Neuronal stem cell (in vitro differentiated cells): ENCODE data around the gene UNC13B.

Source experiments
- DNase-seq: peaks from one replicate; pipeline ENCODE4 v3.0.0-alpha.2; 2013; ENCODE audit warnings: low spot score
- H2AFZ ChIP-seq: one replicate; pipeline ENCODE4 v1.6.1; 2013; ENCODE audit warnings: mild to moderate bottlenecking, low read length, inconsistent platforms
- H2AK5ac ChIP-seq: 2 replicates; pipeline ENCODE4 v1.6.1; 2013; ENCODE audit warnings: low read depth, mild to moderate bottlenecking, inconsistent platforms, low read length, moderate library complexity, mixed read lengths
- H2BK120ac ChIP-seq: 2 replicates; pipeline ENCODE4 v1.6.1; 2013; ENCODE audit warnings: low read depth, mild to moderate bottlenecking, inconsistent platforms, low read length, moderate library complexity, mixed read lengths
- H2BK12ac ChIP-seq: one replicate; pipeline ENCODE4 v1.6.1; 2013; ENCODE audit warnings: low read length, inconsistent platforms
- H2BK15ac ChIP-seq: 2 replicates; pipeline ENCODE4 v1.6.1; 2013; ENCODE audit warnings: mild to moderate bottlenecking, low read length, inconsistent platforms, mixed read lengths
- H2BK5ac ChIP-seq: one replicate; pipeline ENCODE4 v1.6.1; 2013; ENCODE audit warnings: inconsistent platforms, mild to moderate bottlenecking, low read length, moderate library complexity
- H3K14ac ChIP-seq: one replicate; pipeline ENCODE4 v1.6.1; 2013; ENCODE audit warnings: low read length, inconsistent platforms
- H3K18ac ChIP-seq: 2 replicates; pipeline ENCODE4 v1.6.1; 2013; ENCODE audit warnings: low read length, inconsistent platforms
- H3K23ac ChIP-seq: 2 replicates; pipeline ENCODE4 v1.6.1; 2013; ENCODE audit warnings: low read depth, mild to moderate bottlenecking, mixed read lengths, low read length, inconsistent platforms; ENCODE audit not compliant: poor library complexity
- H3K27ac ChIP-seq: replicated peaks from 3 replicates; pipeline ENCODE4 v1.5.1; 2013; ENCODE audit warnings: low read length, inconsistent platforms
- H3K27me3 ChIP-seq, 3 experiments: 2 replicates each; pipeline ENCODE4 v1.6.1; 2013; ENCODE audit warnings: low read length in 3 of 3, mild to moderate bottlenecking in 2 of 3, inconsistent platforms in 1 of 3, low read depth in 1 of 3, mixed read lengths in 1 of 3, moderate library complexity in 1 of 3; ENCODE audit not compliant: control insufficient read depth in 3 of 3, insufficient read depth in 3 of 3
- H3K36me3 ChIP-seq, 2 donors: replicated peaks in 1 of 2; 2 replicates each; pipeline ENCODE4 v1.6.1; 2013; ENCODE audit warnings: low read length in 2 of 2; ENCODE audit not compliant: control insufficient read depth in 2 of 2, insufficient read depth in 2 of 2
- H3K4ac ChIP-seq: 2 replicates; pipeline ENCODE4 v1.6.1; 2013; ENCODE audit warnings: inconsistent platforms, mild to moderate bottlenecking, low read length, moderate library complexity
- H3K4me1 ChIP-seq, 2 donors: 1 replicate in 1 of 2; 2 replicates in 1 of 2; pipeline ENCODE4 v1.6.1; 2013; ENCODE audit warnings: low read length in 2 of 2, low read depth in 1 of 2; ENCODE audit not compliant: control insufficient read depth in 2 of 2, insufficient read depth in 1 of 2
- H3K4me2 ChIP-seq: one replicate; pipeline ENCODE4 v1.6.1; 2013; ENCODE audit warnings: mild to moderate bottlenecking, low read length, inconsistent platforms; ENCODE audit not compliant: insufficient read depth, poor library complexity, severe bottlenecking
- H3K4me3 ChIP-seq, 2 donors: 2 replicates each; pipeline ENCODE4 v1.5.1; 2013; ENCODE audit warnings: low read length in 2 of 2, mild to moderate bottlenecking in 2 of 2, inconsistent platforms in 1 of 2, moderate library complexity in 1 of 2
- H3K79me1 ChIP-seq: one replicate; pipeline ENCODE4 v1.6.1; 2013; ENCODE audit warnings: low read depth, mild to moderate bottlenecking, inconsistent platforms, low read length, moderate library complexity
- H3K9ac ChIP-seq: one replicate; pipeline ENCODE4 v1.6.1; 2013; ENCODE audit warnings: mild to moderate bottlenecking, low read depth, low read length, inconsistent platforms; ENCODE audit not compliant: poor library complexity
- H3K9me3 ChIP-seq, 2 donors: replicated peaks in 1 of 2; 2 replicates each; pipeline versions ENCODE3 to v1.6.1; 2013; ENCODE audit warnings: low read length in 2 of 2, mild to moderate bottlenecking in 2 of 2, inconsistent platforms in 1 of 2, low read depth in 1 of 2, mixed read lengths in 1 of 2, moderate library complexity in 1 of 2; ENCODE audit not compliant: control insufficient read depth in 2 of 2, insufficient read depth in 1 of 2
- H4K8ac ChIP-seq: one replicate; pipeline ENCODE4 v1.6.1; 2013; ENCODE audit warnings: low read depth, mild to moderate bottlenecking, inconsistent platforms, low read length, moderate library complexity
- H4K91ac ChIP-seq: one replicate; pipeline ENCODE4 v1.6.1; 2013; ENCODE audit warnings: low read length, low read depth, mild to moderate bottlenecking, inconsistent platforms; ENCODE audit not compliant: poor library complexity
- WGBS, 2 donors: extraction: QIAGEN DNeasy Blood & Tissue Kit; methylation state at CpG; one replicate each; pipeline ENCODE4 v1.1.7; 2013; ENCODE audit warnings: missing lambda C conversion rate in 2 of 2, mixed read lengths in 1 of 2; ENCODE audit not compliant: insufficient read length in 2 of 2, insufficient replicate concordance in 1 of 2; ENCODE audit errors: extremely low coverage in 2 of 2; 5-methylcytosine and 5-hydroxymethylcytosine counted together

UNC13B gene

DNA sequence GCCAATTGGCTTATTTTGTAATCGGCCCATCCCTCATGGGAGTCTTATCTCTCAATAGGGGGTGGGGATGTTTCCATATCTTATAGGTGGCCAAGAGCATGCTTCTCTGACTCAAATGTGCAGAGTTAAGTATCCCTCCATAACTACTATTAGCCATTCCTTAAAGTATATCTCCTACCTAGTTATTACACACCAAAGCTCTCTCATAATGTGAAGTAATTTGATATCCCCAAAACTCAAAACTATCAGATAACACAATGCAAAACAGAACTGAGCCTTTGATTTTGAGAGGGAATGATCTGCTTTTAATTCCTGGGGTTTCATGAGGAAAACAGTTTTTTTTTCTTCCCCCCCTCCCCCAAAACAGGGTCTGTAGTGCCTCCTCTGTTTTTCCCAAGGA, 28.4 kb downstream of the UNC13B start:
- Histone ChIP-seq H3K18ac (no peak overlapping the region), H2AK5ac (no peak overlapping the region), H4K91ac (no peak overlapping the region), H3K4ac (no peak overlapping the region), H2BK5ac (no peak overlapping the region), H2AFZ (no peak overlapping the region), H3K4me3 (no peak overlapping the region), H2BK12ac (no peak overlapping the region), H3K14ac (no peak overlapping the region), H3K9me3 (peaks cover 17 to 40% of the 10 kb centered on the region in 2 donors), H3K4me1 (no peaks in the 10 kb centered on the region), H3K9ac (no peak overlapping the region), H3K23ac (no peak overlapping the region), H3K27ac (no peak overlapping the region), H4K8ac (no peak overlapping the region), H3K27me3 (no peaks in the 10 kb centered on the region), H2BK120ac (no peak overlapping the region), H3K79me1 (no peaks in the 10 kb centered on the region), H3K36me3 (peaks cover 0 to 3% of the 10 kb centered on the region in 2 donors), H2BK15ac (no peak overlapping the region), H3K4me2 (no peak overlapping the region)
- no CpG with 5 or more reads among the region's 1 CpG for WGBS, 2 donors
- DNase-seq: no peak

GRCh38 chr9:35191105-35191504, 29.3 kb downstream of the UNC13B start:
- no peak for DNase-seq
- no peak overlapping the region for H3K9ac ChIP-seq
- H3K14ac ChIP-seq: no peak overlapping the region
- no peak overlapping the region for H2BK5ac ChIP-seq
- no peak overlapping the region for H2BK120ac ChIP-seq
- no peaks in the 10 kb centered on the region for H3K4me1 ChIP-seq
- no peak overlapping the region for H4K8ac ChIP-seq
- H3K27ac ChIP-seq: no peak overlapping the region
- no peak overlapping the region for H2AK5ac ChIP-seq
- H2BK12ac ChIP-seq: no peak overlapping the region
- no peak overlapping the region for H3K4ac ChIP-seq
- H3K4me3 ChIP-seq: no peak overlapping the region
- no peak overlapping the region for H2BK15ac ChIP-seq
- H3K79me1 ChIP-seq: no peaks in the 10 kb centered on the region
- H3K9me3 ChIP-seq: peaks cover 15 to 36% of the 10 kb centered on the region in 2 donors
- peaks cover 0 to 3% of the 10 kb centered on the region in 2 donors for H3K36me3 ChIP-seq
- H4K91ac ChIP-seq: no peak overlapping the region
- no peak overlapping the region for H3K23ac ChIP-seq
- WGBS, 2 donors: no CpG with 5 or more reads among the region's 2 CpGs
- no peaks in the 10 kb centered on the region for H3K27me3 ChIP-seq
- H3K4me2 ChIP-seq: no peak overlapping the region
- H2AFZ ChIP-seq: no peak overlapping the region
- H3K18ac ChIP-seq: no peak overlapping the region

- Histone ChIP-seq H3K4me2 (no peak overlapping the region), H2AK5ac (no peak overlapping the region), H3K4ac (no peak overlapping the region), H2BK120ac (no peak overlapping the region), H2BK5ac (no peak overlapping the region), H3K36me3 (peaks cover 0 to 3% of the 10 kb centered on the region in 2 donors), H3K23ac (no peak overlapping the region), H3K9ac (no peak overlapping the region), H3K79me1 (no peaks in the 10 kb centered on the region), H4K91ac (no peak overlapping the region), H3K18ac (no peak overlapping the region), H2AFZ (no peak overlapping the region), H3K4me3 (no peak overlapping the region), H2BK15ac (no peak overlapping the region), H3K9me3 (peaks cover 15 to 36% of the 10 kb centered on the region in 2 donors), H2BK12ac (no peak overlapping the region), H4K8ac (no peak overlapping the region), H3K27ac (no peak overlapping the region), H3K14ac (no peak overlapping the region), H3K27me3 (no peaks in the 10 kb centered on the region), H3K4me1 (no peaks in the 10 kb centered on the region)
- no CpG with 5 or more reads among the region's 4 CpGs for whole genome bisulfite sequencing, 2 donors
- DNase-seq: no peak
Measured at GRCh38 chr9:35193762-35194161, 32.0 kb downstream of the UNC13B start.

- Histone ChIP-seq H4K91ac (no peak overlapping the region), H3K36me3 (no peaks in the 10 kb centered on the region), H3K9ac (no peak overlapping the region), H3K27me3 (no peaks in the 10 kb centered on the region), H2BK15ac (no peak overlapping the region), H2BK5ac (no peak overlapping the region), H3K4ac (no peak overlapping the region), H3K4me3 (no peak overlapping the region), H3K4me2 (no peak overlapping the region), H2BK120ac (no peak overlapping the region), H2AK5ac (no peak overlapping the region), H3K23ac (no peak overlapping the region), H3K27ac (no peak overlapping the region), H3K9me3 (peaks cover 12 to 34% of the 10 kb centered on the region in 2 donors), H3K18ac (no peak overlapping the region), H3K4me1 (no peaks in the 10 kb centered on the region), H2AFZ (no peak overlapping the region), H4K8ac (no peak overlapping the region), H3K14ac (no peak overlapping the region), H3K79me1 (no peaks in the 10 kb centered on the region), H2BK12ac (no peak overlapping the region)
- no CpG with 5 or more reads among the region's 1 CpG for WGBS, 2 donors
- DNase-seq: no peak
Measured at GRCh38 chr9:35195683-35196082, 33.9 kb downstream of the UNC13B start.
